Stimulated activated memory B cell treated with anti-CD40 and anti-IgM and Interleukin-4, amounts not matched to agents 10 μg/mL and 1 μg/mL and 100 μg/mL, for 72 hours (primary cell): Measurements from ENCODE around the gene MARCHF2.

Source experiments
- ATAC-seq: fragments of 150-1000 bp; cut with Tn5 transposase; 2 replicates; pipeline ENCODE4 v1.10.0; 2021
- H3K27ac Mint-ChIP-seq: one replicate; pipeline ENCODE4 v1.8.0; 2022; ENCODE audit warnings: mild to moderate bottlenecking, mixed read lengths
- H3K27me3 Mint-ChIP-seq: one replicate; pipeline ENCODE4 v1.8.0; 2022; ENCODE audit warnings: mixed read lengths
- H3K36me3 Mint-ChIP-seq: one replicate; pipeline ENCODE4 v1.8.0; 2022; ENCODE audit warnings: mixed read lengths
- H3K4me1 Mint-ChIP-seq: one replicate; pipeline ENCODE4 v1.8.0; 2022; ENCODE audit warnings: mixed read lengths
- H3K4me3 Mint-ChIP-seq: one replicate; pipeline ENCODE4 v1.8.0; 2022; ENCODE audit warnings: mild to moderate bottlenecking, moderate library complexity, mixed read lengths
- H3K9me3 Mint-ChIP-seq: one replicate; pipeline ENCODE4 v1.8.0; 2022; ENCODE audit warnings: mixed read lengths

MARCHF2 gene

DNA sequence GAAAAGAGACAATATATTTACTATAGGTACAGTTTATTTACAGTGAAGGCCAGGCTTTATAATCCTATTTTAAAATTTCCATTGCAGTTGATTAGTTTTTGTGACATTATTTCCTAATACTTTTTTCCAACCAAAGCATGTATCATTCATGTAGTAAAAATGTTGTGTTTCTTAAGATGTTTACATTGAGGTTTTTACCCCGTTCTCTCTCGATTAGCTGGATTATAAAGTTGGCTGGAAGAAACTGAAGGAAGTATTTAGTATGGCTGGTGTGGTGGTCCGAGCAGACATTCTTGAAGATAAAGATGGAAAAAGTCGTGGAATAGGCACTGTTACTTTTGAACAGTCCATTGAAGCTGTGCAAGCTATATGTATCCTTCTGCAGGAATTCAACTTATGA, 52.9 kb downstream of the MARCHF2 start:
- Mint-ChIP-seq H3K36me3 (peaks cover 83% of the 10 kb centered on the region), H3K27me3 (no peaks in the 10 kb centered on the region), H3K9me3 (no peaks in the 10 kb centered on the region), H3K4me3 (no peak overlapping the region), H3K4me1 (peaks cover 23% of the 10 kb centered on the region), H3K27ac (no peak overlapping the region)
- no peak for ATAC-seq

DNA sequence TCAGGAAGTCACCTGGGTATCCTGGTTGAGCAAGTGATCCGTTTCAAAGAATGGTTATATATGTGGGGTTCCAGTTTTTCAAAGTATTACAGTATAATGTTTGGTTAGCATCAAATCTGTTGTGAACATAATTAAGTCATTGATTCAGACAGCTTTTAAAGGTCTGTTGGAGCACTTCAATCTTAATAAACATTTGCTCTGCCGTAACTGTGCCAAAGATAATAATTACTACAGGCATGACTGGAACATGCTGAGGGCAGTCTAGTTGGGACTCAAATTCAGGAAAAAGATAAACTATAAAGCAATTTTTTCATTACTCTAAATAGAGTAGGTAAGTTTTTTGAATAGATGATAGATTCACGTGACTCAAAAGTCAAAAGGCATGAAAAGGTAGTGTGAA, 55.0 kb downstream of the MARCHF2 start:
- Mint-ChIP-seq H3K27ac (peak overlapping the region; percentile 68), H3K36me3 (peaks cover 83% of the 10 kb centered on the region), H3K27me3 (no peaks in the 10 kb centered on the region), H3K4me1 (peaks cover 15% of the 10 kb centered on the region), H3K4me3 (no peak overlapping the region), H3K9me3 (no peaks in the 10 kb centered on the region)
- ATAC-seq, result no peak

DNA sequence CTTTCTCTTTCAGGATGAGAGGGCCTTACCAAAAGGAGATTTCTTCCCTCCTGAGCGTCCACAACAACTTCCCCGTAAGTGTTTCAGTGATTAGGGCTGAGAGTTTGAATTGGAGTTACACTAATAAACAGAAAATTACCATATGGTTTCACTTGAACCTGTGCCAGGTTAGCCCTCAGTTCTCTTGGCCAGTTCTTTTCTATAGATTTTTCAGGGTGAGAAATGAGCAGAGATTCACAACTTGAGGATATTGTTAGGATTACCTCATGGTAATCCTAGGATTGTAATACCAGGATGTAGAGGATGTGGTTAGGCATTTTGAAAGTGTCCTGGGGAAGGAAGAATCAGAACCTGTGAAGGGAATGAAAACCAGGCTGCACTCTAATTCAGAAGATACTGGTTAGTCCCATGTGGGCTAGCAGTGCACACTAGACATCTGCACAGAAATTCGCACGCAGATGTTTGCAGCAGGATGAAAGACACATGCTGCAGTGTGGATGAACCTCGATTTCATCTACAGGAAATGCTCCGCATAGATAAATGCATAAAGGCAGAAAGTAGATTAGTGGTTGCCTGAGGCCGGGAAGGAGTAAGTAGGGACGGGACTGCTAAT, 55.8 kb downstream of the MARCHF2 start:
- ATAC-seq, result no peak
- H3K27ac Mint-ChIP-seq, result peak overlapping the region; percentile 68
- H3K4me1 Mint-ChIP-seq, result peaks cover 17% of the 10 kb centered on the region
- no peaks in the 10 kb centered on the region for H3K9me3 Mint-ChIP-seq
- peaks cover 77% of the 10 kb centered on the region for H3K36me3 Mint-ChIP-seq
- no peaks in the 10 kb centered on the region for H3K27me3 Mint-ChIP-seq
- no peak overlapping the region for H3K4me3 Mint-ChIP-seq

DNA sequence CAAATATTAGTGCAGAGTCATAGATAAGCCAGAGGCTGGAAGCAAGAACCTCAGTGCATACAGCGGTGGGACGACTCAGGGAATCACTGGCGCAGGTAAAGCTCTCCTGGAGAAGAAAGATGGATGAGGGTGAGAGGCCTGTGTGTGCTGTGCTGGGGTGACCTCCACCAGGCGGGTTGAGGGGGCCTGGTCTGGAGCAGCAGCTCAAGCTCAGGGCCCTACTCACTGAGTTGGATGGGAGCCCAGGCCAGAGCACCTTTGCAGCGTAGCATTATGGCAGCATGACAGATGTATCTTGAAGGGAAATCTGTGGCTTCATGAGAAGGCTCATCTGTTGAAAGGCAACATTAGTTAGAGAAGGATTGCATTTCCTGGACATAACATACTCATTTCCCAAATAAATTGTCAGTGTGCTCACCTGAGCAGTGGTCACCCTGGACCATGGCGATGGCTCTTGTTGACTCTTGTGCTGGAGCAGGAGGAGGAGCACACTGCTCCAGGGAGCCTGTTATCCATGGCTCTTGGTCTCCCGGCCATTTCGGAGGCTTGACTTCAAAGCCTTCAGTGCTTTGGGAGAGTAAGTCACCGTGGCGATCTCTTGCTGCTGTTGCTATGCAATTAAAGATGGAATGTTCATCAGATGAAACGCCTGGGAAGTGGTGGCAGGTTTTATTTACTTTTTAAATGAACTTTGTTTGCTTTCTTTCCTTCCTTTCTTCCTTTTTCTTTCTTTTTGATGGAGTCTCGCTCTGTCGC, 56.7 kb downstream of the MARCHF2 start:
- H3K4me1 Mint-ChIP-seq, result peaks cover 26% of the 10 kb centered on the region
- H3K27me3 Mint-ChIP-seq, result no peaks in the 10 kb centered on the region
- no peaks in the 10 kb centered on the region for H3K9me3 Mint-ChIP-seq
- H3K27ac Mint-ChIP-seq, result peak overlapping the region; percentile 68
- H3K36me3 Mint-ChIP-seq, result peaks cover 75% of the 10 kb centered on the region
- no peak for ATAC-seq
- H3K4me3 Mint-ChIP-seq, result no peak overlapping the region

DNA sequence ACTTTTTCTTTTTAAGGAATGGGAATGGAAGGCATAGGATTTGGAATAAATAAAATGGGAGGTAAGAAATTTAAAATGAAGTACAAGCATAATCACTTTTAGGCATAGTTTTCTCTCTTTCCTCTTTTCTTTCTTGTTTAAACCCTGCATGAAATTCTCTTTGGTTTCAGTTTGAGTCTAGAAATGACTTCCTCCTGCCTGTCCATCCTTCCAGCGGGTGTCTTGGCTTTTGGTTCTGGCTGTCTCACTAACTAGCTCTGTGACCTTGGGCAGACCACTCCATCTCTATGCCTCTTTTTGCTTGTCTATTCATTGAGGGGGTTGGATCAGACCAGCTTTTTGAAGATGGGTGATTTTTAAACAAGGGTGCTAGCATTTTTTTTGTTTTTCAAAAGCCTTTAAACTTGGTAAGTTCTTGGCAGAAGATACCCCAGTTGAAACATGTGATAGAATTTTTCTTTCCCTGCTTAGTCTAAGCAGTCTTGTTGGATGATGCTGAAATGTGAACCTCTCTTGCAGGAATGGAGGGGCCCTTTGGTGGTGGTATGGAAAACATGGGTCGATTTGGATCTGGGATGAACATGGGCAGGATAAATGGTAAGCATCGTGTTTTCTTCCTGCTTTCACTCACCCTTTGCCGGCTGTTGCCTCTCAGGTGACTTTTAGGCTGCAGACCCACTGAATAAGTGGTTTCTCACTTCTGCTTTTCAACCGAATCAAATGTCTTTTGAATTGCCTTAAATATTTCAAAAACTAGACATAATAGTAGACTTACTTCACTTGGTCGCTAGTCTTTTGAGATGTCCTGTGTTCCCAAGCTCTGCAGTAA, 60.8 kb downstream of the MARCHF2 start:
- H3K4me3 Mint-ChIP-seq, result peak overlapping the region; percentile 43
- no peaks in the 10 kb centered on the region for H3K9me3 Mint-ChIP-seq
- peak overlapping the region; percentile 81 for H3K27ac Mint-ChIP-seq
- peaks cover 55% of the 10 kb centered on the region for H3K4me1 Mint-ChIP-seq
- peaks cover 64% of the 10 kb centered on the region for H3K36me3 Mint-ChIP-seq
- ATAC-seq, result peak; percentile 91
- no peaks in the 10 kb centered on the region for H3K27me3 Mint-ChIP-seq

DNA sequence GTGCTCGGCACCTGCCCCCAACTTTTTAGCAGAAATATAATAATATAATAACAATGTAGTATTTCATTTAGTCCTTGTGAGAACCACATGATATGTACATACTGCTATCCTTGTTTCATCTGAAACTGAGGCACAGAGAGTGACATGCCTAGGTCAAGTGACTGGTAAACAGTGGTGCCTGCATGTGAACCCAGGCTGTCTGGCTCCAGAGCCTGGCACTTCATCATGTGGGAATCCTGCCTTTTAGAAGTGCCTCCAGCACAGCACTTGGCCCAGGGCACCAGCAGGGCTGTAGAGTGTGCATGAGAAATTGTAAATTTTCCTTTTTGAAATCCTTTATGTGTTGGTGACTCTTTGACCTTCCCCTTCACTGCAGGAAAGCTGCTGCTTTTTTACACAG, 61.9 kb downstream of the MARCHF2 start:
- peaks cover 55% of the 10 kb centered on the region for H3K36me3 Mint-ChIP-seq
- no peaks in the 10 kb centered on the region for H3K27me3 Mint-ChIP-seq
- H3K4me3 Mint-ChIP-seq, result peak overlapping the region; percentile 15
- H3K9me3 Mint-ChIP-seq, result no peaks in the 10 kb centered on the region
- no peak for ATAC-seq
- H3K4me1 Mint-ChIP-seq, result peaks cover 55% of the 10 kb centered on the region
- H3K27ac Mint-ChIP-seq, result peak overlapping the region; percentile 81

DNA sequence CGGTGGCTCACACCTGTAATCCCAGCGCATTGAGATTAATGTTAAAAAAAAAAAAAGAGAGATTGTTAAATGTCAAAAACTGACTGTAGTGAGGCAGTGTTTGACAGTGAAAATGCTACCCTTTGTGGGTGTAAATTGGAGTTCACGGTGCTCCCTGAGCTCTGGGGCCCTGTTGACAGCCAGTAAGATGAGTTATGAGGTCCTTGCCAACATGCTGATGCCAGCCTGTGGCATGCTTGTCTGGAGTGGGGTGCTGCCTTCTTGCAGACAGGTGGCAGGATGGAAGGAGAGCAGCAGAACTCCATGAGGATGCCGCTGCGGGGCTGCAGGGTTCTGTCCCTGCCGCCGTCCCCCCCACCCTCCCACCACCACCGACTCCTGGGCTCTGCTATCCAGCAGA, 63.4 kb downstream of the MARCHF2 start:
- Mint-ChIP-seq H3K36me3 (peaks cover 50% of the 10 kb centered on the region), H3K27ac (peak overlapping the region; percentile 81), H3K4me1 (peaks cover 65% of the 10 kb centered on the region), H3K4me3 (no peak overlapping the region), H3K9me3 (no peaks in the 10 kb centered on the region), H3K27me3 (no peaks in the 10 kb centered on the region)
- no peak for ATAC-seq

DNA sequence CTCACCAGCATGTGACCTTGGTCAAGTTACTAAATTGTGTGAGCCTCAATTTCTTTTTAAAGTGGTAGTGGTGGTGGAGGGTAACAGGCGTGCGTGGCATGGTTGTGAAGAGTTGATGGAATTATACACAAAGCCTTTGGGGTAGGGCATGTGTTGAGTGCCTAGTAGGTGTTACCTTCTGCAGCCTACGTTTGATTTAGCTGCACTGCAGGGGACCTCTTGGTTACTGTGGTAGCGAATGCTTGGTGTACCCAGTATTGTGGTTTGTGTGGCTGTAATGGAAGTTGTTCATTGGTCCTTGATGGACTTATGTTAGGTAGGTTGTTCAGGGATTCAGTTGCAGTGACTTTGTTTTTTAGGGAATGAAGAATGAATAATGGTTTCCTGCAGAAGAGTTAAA, 64.8 kb downstream of the MARCHF2 start:
- ATAC-seq, result no peak
- Mint-ChIP-seq H3K4me3 (no peak overlapping the region), H3K27me3 (no peaks in the 10 kb centered on the region), H3K36me3 (peaks cover 56% of the 10 kb centered on the region), H3K27ac (peak overlapping the region; percentile 33), H3K4me1 (peaks cover 60% of the 10 kb centered on the region), H3K9me3 (no peaks in the 10 kb centered on the region)

DNA sequence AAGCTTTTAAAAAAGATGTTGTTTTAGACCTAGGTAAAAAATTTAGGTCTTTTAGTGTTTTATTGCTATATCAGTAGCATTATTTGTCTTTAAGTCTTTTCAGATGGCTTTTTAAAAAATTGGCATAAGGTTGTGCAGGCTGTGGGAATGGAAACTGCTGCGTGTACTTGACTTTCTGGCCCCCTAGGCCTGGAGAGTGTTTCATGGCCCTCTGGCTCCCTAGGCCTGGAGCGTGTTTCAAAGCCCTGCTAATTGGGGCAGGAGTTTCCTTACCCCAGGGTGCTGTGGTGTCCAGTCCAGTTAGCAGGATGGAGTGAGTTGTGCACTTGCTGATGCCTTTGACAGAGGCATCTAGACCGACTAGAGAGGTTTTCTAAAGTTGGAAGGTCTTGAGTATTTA, 65.5 kb downstream of the MARCHF2 start:
- no peak for ATAC-seq
- Mint-ChIP-seq H3K27me3 (no peaks in the 10 kb centered on the region), H3K9me3 (no peaks in the 10 kb centered on the region), H3K4me1 (peaks cover 53% of the 10 kb centered on the region), H3K27ac (peak overlapping the region; percentile 33), H3K4me3 (no peak overlapping the region), H3K36me3 (peaks cover 63% of the 10 kb centered on the region)

DNA sequence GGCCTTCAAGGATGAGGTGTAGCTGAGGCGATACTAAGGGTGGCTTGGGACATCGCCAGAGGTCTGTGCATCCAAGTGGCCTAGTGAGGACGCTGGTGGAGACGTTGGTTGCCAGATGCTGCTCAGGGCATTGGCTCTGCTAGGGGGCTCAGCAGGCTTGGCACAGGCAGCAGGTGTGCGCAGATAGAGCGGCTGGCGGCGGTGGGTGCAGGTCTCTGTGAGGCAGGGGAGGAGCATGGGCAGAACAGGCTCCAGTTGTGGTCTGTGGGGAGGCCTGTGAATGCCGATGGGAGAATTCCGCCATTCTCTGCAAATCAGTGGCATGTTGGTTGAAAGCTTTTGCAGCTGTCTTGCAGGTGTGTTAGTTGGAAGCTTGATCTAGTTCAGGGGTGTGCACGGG, 68.1 kb downstream of the MARCHF2 start:
- H3K27me3 Mint-ChIP-seq, result no peaks in the 10 kb centered on the region
- peaks cover 72% of the 10 kb centered on the region for H3K36me3 Mint-ChIP-seq
- H3K27ac Mint-ChIP-seq, result no peak overlapping the region
- H3K4me1 Mint-ChIP-seq, result peaks cover 30% of the 10 kb centered on the region
- no peaks in the 10 kb centered on the region for H3K9me3 Mint-ChIP-seq
- H3K4me3 Mint-ChIP-seq, result no peak overlapping the region
- no peak for ATAC-seq

DNA sequence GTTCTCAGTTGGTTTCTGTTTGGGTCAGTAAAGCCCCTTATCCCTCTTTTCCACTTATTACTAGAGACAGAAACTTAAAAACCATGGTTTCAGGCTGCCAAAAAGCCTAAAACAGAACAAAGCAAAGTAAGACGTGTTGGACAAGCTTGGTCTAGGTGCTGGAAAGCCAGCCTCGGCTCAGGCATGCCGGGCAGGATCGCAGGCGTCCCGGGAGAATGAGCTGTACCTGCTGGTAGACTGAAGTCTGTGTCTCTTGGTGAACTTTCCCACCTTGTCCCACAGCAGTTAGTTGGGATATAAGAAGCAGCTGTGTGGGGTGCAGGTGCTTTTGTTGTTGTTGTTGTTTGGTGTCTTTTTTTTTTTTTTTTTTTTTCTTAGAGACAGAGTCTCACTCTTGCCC, 68.5 kb downstream of the MARCHF2 start:
- Mint-ChIP-seq H3K4me1 (peaks cover 33% of the 10 kb centered on the region), H3K27me3 (no peaks in the 10 kb centered on the region), H3K9me3 (no peaks in the 10 kb centered on the region), H3K36me3 (peaks cover 75% of the 10 kb centered on the region), H3K27ac (no peak overlapping the region), H3K4me3 (no peak overlapping the region)
- ATAC-seq, result no peak

DNA sequence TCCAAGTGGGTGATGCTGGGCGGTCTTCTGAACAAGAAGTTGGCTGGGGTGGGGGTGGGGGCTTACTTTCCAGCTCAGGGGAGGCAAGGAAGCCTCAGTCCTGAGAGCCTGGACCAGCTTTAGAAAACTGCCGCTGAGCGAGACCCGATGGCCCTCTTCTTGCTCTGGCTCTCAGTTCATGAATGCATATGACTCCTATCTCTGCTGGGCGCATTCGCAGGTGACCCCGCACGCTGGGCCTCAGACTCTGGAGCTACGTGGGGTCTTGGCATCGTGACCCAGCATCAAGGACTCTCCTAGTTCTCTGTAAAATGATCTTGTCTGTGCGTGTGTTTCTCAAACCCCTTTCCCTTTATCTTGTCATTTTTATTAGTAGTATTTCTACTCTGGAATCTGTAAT, 69.6 kb downstream of the MARCHF2 start:
- H3K27me3 Mint-ChIP-seq, result no peaks in the 10 kb centered on the region
- H3K9me3 Mint-ChIP-seq, result no peaks in the 10 kb centered on the region
- H3K27ac Mint-ChIP-seq, result no peak overlapping the region
- H3K4me3 Mint-ChIP-seq, result no peak overlapping the region
- H3K36me3 Mint-ChIP-seq, result peaks cover 83% of the 10 kb centered on the region
- H3K4me1 Mint-ChIP-seq, result peaks cover 42% of the 10 kb centered on the region
- ATAC-seq, result no peak

DNA sequence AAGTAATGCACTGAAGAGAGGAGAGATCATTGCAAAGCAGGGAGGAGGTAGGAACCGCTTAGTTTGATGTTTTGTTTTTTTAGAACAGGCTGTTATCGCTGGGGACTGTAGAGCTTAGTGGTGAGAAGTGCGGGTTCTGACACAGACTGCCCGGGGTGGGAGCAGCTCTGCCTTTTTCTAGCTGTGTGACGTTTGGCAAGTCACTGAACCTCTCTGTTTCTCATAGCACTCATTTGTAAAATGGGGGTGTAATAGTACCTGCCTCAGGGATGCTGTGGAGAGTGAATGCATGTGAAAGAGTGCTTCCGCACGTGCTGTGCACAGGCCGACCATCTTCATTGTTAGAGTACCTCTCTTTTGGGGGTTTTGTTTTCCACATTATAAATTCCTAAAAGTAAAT, 70.1 kb downstream of the MARCHF2 start:
- Mint-ChIP-seq H3K27me3 (no peaks in the 10 kb centered on the region), H3K4me1 (peaks cover 42% of the 10 kb centered on the region), H3K36me3 (peaks cover 83% of the 10 kb centered on the region), H3K4me3 (no peak overlapping the region), H3K27ac (no peak overlapping the region), H3K9me3 (no peaks in the 10 kb centered on the region)
- no peak for ATAC-seq

DNA sequence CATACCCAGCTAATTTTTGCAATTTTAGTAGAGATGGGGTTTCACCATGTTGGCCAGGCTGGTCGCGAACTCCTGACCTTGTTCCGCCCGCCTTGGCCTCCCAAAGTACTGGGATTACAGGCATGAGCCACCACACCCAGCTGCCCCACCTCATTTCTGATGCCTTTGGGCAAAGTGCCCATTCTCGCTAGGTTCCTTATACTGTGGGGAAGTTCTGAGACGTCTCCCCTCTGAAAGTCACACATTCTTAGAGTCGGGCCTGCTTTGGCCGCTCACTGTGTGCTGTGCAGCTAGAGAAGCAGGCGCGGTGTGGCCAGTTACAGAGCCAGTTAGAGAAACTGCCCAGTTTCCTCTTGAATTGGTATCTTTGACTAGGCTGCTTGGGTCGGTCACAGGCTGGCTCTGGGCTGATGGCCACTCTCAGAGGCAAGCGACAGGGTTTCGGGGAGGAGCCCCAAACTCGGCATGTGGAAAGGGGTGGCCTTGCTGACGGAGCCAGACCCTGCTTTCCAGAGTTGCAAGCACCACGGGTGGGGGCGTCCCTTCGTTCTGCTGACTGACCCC, 71.3 kb downstream of the MARCHF2 start:
- Mint-ChIP-seq H3K27me3 (no peaks in the 10 kb centered on the region), H3K36me3 (peaks cover 84% of the 10 kb centered on the region), H3K9me3 (no peaks in the 10 kb centered on the region), H3K27ac (no peak overlapping the region), H3K4me3 (no peak overlapping the region), H3K4me1 (peaks cover 36% of the 10 kb centered on the region)
- ATAC-seq, result no peak

DNA sequence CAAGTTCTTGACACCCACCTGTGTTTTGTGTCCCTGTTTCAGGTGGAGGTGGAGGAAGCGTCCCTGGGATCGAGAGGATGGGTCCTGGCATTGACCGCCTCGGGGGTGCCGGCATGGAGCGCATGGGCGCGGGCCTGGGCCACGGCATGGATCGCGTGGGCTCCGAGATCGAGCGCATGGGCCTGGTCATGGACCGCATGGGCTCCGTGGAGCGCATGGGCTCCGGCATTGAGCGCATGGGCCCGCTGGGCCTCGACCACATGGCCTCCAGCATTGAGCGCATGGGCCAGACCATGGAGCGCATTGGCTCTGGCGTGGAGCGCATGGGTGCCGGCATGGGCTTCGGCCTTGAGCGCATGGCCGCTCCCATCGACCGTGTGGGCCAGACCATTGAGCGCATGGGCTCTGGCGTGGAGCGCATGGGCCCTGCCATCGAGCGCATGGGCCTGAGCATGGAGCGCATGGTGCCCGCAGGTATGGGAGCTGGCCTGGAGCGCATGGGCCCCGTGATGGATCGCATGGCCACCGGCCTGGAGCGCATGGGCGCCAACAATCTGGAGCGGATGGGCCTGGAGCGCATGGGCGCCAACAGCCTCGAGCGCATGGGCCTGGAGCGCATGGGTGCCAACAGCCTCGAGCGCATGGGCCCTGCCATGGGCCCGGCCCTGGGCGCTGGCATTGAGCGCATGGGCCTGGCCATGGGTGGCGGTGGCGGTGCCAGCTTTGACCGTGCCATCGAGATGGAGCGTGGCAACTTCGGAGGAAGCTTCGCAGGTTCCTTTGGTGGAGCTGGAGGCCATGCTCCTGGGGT, 72.7 kb downstream of the MARCHF2 start:
- H3K9me3 Mint-ChIP-seq, result no peaks in the 10 kb centered on the region
- H3K27me3 Mint-ChIP-seq, result no peaks in the 10 kb centered on the region
- peak overlapping the region; percentile 91 for H3K27ac Mint-ChIP-seq
- H3K36me3 Mint-ChIP-seq, result peaks cover 95% of the 10 kb centered on the region
- peaks cover 33% of the 10 kb centered on the region for H3K4me1 Mint-ChIP-seq
- H3K4me3 Mint-ChIP-seq, result no peak overlapping the region
- ATAC-seq, result no peak
